Inflammatory macrophage (primary cell): ENCODE measurements around the gene BICDL2.
"Not testable (repeated sequence)": the region's sequence is repeated elsewhere in the genome, so short reads cannot be mapped to it uniquely, and the experiment has no call there.

Source experiments
- DNase-seq, 2 donors: peaks; one replicate each; pipeline ENCODE4 v3.0.0-alpha.2; 2020 to 2022

The BICDL2 gene

GRCh38 chr16:3063625-3064386 is 27.1 kb upstream of the BICDL2 start:
- DNase-seq, result no peak

DNA sequence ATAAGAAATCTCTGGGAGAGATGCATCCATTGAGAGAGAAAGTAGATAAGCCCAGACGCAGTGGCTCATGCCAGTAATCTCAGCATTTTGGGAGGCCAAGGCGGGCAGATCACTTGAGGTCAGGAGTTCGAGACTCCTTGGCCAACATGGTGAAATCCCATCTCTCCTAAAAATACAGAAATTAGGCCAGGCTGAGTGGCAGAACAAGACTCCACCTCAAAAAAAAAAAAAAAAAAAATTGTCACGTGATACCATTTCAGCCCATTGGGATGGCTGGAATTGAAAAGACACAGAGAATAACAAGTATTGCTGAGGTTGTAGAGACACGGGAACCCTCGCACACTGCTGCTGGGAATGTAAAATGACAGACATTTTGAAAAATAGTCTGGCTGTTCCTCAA is 25.8 kb upstream of the BICDL2 start:
- DNase-seq, result no peak

GRCh38 chr16:3060339-3061127 is 23.8 kb upstream of the BICDL2 start:
- DNase-seq, result no peak

- DNase-seq, result no peak
Measured at GRCh38 chr16:3059723-3060242, 23.0 kb upstream of the BICDL2 start.

DNA sequence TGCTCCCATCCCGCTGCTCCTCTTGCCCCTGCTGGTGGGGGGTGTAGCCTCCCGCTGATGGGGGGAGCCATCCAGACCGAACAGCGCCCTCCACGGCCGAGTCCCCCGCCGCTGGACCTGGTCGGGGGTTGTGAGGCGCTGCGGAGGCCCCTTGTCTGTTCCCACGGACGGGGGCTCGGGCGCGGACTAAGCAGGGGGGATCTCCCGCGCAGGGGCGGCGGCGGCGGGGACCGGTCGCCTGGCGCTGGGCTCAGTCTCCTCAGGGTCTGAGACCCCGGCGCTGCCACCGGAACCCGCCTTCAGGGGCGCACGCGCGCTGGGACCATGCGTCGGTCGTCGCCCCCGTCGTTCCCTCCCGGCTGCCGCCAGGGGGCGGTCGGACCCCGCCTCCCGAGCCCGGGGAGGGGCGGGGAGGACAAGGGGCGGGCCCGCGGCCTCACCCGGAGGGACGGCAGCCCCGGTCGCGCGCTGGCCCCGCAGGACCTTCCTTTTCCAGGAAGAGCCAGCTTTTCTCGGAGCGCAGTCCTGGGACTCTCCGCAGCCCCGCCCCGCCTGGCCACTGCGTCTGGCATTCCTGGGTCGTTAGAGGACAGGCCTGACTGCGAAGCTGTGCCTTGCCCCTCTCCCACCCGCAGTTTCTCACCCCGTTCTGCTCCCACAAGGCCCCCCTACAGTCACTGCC is 22.4 kb upstream of the BICDL2 start:
- peak; percentile 82 to 88 for DNase-seq

- peak in 1 of 2 donors; percentile 12 for DNase-seq
Measured at GRCh38 chr16:3058139-3059030, 21.6 kb upstream of the BICDL2 start.

GRCh38 chr16:3057181-3058138 is 20.7 kb upstream of the BICDL2 start:
- no peak for DNase-seq

DNA sequence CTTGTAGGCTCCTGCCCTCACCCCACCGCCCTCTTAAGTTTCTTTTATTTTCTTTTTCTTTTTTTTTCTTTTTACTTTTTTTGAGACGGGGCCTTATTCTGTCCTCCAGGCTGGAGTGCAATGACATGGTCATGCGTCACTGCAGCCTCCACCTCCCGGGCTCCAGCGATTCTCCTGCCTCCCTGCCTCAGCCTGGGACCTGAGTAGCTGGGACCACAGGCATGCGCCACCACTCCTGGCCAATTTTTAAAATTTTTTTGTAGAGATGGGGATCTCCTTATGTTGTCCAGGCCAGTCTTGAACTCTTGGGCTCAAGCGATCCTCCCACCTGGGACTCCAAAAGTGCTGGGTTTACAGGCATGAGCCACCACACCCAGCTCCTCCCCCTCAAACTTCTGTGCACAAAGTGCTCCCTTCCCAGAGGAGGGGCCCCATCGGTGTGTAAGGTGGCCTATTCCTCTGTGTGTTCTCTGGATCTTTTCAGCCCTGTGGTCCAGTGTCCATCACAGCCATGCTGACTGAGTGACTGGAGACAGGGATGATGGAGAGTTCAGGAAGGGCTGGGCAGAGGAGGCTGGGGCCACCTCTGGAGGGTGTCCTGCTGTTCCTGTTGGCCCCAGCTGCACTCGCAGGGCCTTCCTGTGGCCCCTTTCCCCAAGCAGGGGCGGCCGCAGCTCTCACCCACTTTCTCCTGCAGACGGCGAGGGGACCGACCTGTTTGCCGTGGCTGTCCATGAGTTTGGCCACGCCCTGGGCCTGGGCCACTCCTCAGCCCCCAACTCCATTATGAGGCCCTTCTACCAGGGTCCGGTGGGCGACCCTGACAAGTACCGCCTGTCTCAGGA is 19.8 kb upstream of the BICDL2 start:
- no peak for DNase-seq

GRCh38 chr16:3055734-3056115 is 19.0 kb upstream of the BICDL2 start:
- not testable (repeated sequence) for DNase-seq

- peak in 1 of 2 donors; percentile 6 for DNase-seq
Measured at GRCh38 chr16:3054965-3055733, 18.4 kb upstream of the BICDL2 start.

DNA sequence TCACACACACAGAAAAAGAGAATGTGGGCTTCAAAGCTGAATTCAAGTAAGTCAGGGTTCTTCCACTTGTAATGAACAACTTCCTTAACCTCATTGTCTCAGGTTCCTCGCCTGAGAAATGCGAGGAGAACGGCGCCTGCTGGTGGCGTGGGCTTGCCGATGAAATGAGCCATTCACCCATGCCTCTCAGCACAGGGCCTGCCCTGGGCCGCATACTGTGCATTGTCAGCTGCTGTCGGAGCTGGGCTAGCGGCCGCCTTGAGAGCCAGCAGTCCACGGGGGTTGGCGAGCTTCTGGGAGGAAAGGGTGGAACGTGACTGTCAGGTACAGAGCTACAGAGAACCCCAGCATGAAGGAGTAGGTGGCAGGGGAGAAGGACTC is 16.6 kb upstream of the BICDL2 start:
- peak in 1 of 2 donors; percentile 20 for DNase-seq

GRCh38 chr16:3052571-3053329 is 16.0 kb upstream of the BICDL2 start:
- not testable (repeated sequence) for DNase-seq

DNA sequence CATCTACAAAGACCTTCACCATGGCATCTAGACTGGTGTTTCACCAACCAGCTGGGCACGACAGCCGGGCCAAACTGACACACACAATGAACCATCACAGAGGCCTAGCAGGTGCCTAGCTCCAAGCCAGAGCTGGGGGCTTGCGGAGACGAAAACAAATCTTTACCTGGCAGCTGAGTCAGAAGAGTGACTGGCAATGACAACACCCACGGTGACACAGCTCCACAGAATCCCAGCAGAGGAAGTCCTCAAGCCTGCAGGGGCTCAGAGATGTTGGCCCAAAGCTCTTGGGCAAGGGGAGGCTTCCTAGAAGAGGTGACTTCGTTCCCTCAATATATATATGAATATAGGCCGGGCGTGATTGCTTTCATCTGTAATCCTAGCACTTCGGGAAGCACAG is 14.8 kb upstream of the BICDL2 start:
- peak; percentile 54 to 75 for DNase-seq

- DNase-seq, result no peak
Measured at GRCh38 chr16:3051009-3051408, 14.3 kb upstream of the BICDL2 start.

DNA sequence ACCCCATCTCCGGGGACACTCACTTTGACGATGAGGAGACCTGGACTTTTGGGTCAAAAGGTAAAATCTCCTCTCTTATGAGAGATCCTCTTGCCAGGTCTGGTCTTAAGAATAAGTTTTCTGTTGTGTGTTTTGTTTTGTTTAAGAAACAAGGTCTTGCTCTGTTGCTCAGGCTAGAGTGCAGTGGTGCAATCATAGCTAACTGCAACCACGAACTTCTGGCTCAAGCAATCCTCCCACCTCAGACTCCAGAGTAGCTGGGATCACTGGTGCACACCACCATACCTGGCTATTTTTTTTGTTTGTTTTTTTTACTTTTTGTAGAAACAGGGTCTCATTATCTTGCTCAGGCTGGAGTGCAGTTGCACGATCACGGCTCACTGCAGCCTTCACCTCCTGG is 13.7 kb upstream of the BICDL2 start:
- DNase-seq, result peak; percentile 16 to 34

DNA sequence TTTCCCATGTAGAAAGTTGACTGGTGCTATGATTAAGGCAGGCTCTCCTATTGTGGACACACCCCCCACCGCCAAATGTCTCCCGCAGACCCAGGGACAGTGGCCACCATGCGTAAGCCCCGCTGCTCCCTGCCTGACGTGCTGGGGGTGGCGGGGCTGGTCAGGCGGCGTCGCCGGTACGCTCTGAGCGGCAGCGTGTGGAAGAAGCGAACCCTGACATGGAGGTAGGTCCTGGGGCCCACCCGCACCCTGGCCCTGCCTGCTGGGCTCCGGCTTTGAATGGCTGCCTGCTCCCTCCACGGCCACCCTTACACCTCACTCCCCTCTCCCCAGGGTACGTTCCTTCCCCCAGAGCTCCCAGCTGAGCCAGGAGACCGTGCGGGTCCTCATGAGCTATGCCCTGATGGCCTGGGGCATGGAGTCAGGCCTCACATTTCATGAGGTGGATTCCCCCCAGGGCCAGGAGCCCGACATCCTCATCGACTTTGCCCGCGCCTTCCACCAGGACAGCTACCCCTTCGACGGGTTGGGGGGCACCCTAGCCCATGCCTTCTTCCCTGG is 13.3 kb upstream of the BICDL2 start:
- no peak for DNase-seq

- no peak for DNase-seq
Measured at GRCh38 chr16:3047387-3047720, 10.6 kb upstream of the BICDL2 start.
